ENCODE data around the gene ZNF473.

The ZNF473 gene

DNA sequence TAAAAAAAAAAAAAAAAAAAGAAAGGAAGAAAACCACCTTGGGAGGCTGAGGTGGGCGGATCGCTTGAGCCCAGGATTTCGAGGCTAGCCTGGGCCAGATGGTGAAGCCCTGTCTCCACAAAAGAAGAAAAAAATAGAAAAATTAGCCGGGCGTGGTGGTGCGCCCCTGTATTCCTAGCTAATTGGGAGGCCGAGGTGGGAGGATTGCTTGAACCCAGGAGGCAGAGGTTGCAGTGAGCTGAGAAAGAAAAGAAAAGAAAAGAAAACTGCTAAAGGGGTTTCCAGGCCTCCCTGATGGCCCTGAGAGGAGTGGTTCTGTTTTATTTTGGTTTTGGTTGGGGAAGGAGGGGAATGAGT, 723 bp downstream of the ZNF473 start:
- peak overlapping the region; percentile 84 for H3K27ac ChIP-seq
- CTCF ChIA-PET, result no interaction called here
- POLR2A ChIA-PET (ENCODE audit: low non-redundant PET), result no interaction called here
- TF ChIP-seq, protein P1, sequence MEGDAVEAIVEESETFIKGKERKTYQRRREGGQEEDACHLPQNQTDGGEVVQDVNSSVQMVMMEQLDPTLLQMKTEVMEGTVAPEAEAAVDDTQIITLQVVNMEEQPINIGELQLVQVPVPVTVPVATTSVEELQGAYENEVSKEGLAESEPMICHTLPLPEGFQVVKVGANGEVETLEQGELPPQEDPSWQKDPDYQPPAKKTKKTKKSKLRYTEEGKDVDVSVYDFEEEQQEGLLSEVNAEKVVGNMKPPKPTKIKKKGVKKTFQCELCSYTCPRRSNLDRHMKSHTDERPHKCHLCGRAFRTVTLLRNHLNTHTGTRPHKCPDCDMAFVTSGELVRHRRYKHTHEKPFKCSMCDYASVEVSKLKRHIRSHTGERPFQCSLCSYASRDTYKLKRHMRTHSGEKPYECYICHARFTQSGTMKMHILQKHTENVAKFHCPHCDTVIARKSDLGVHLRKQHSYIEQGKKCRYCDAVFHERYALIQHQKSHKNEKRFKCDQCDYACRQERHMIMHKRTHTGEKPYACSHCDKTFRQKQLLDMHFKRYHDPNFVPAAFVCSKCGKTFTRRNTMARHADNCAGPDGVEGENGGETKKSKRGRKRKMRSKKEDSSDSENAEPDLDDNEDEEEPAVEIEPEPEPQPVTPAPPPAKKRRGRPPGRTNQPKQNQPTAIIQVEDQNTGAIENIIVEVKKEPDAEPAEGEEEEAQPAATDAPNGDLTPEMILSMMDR (conservative IDR thresholded peaks at IDR 0.05; ENCODE audit: low read depth), result no peak
- no peak for DNase-seq (ENCODE audit: low spot score)

DNA sequence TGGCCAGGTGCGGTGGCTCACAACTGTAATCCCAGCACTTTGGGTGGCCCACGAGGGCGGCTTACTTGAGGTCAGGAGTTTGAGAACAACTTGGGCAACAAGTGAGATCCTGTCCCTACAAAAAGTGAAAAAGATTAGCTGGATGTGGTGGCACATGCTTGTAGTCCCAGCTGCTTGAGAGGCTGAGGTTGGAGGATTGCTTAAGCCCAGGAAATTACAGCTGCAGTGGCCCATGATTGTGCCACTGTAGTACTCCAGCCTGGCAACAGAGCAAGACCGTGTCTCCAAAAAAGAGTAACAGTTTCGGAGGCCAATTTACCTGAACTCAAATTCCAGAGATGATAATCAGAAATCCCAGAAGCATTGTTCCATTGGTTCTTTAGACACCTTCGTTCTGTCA, 4.4 kb downstream of the ZNF473 start:
- TF ChIP-seq, protein P1 (conservative IDR thresholded peaks at IDR 0.05; ENCODE audit: low read depth), result no peak
- CTCF ChIA-PET, result no interaction called here
- no peak for DNase-seq (ENCODE audit: low spot score)

DNA sequence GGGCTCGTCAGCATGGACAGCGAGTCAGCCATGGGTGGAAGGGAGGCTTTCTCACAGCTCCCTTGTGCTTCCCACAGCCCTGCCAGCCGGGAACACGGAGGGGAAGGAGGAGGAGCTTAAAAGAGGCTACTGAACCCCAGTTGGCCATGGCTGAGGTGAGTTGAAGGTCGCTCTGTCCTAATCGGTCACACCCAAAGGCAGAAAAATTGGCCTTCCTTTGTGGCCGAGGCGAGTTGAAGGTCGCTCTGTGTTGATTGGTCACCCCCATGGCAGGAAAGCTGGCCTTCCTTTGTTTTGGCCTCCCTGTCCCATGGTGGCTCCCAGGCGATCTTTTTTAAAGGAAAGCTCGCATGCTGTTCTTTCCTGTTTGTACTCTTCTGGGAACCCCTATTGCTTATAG, 5.1 kb downstream of the ZNF473 start:
- CTCF ChIA-PET, result interaction anchor here (0.6 kb wide), 1 partner anchor 40 kb away, joined by 3 read pairs; no protein-coding TSS in a partner anchor
- POLR2A ChIA-PET (ENCODE audit: low non-redundant PET), result no interaction called here
- DNase-seq (ENCODE audit: low spot score), result no peak
- TF ChIP-seq, protein P1 (conservative IDR thresholded peaks at IDR 0.05; ENCODE audit: low read depth), result no peak
- H3K27ac ChIP-seq, result no peak overlapping the region

More for the DNA sequence above, 4.4 kb downstream of the ZNF473 start:
- no peak overlapping the region for H3K27ac ChIP-seq
- POLR2A ChIA-PET (ENCODE audit: low non-redundant PET), result interaction anchor here (0.7 kb wide), 1 partner anchor 13 kb away, joined by 3 read pairs; no protein-coding TSS in a partner anchor

DNA sequence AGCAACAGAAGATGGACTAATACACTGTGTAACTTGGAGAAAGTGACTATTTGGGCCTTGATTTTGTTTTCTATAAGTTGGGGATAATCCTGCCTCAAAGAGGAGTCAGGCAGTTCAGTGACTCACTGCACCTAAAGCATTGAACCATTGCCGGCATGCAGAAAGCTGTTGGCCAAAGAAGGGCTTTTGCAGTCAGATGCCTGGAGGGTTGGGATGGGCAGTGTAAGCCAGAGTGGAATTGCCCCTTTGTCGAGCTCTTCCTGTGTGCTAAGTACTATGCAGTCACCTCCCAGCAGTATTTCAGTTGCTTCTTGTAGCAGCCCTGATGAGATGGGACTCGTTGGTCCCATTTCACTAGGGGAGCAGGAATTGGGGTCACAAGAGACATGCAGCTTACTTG, 11.1 kb downstream of the ZNF473 start:
- peak; percentile 41 for DNase-seq (ENCODE audit: low spot score)
- H3K27ac ChIP-seq, result no peak overlapping the region
- ChIA-PET CTCF (no interaction called here), POLR2A (ENCODE audit: low non-redundant PET) (no interaction called here)
- TF ChIP-seq, protein P1 (conservative IDR thresholded peaks at IDR 0.05; ENCODE audit: low read depth), result no peak

DNA sequence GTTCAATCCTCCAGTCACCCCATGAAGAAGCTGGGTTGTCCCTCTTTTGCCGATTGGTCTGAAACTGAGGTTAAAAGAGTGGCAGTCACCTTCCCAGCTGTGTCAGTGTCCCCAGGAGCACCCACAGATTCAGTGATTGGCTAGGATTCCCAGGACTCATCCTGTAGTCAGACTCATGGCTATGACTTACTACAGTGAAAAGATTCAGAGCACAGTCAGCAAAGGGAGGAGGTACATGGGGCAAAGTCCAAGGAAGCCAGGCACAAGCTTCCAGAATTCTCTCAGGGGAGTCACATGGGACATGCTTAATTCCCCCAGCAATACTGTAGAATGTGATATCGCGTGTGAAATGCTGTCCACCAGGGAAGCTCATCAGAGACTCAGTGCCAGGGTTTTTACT, 14.2 kb downstream of the ZNF473 start:
- ChIA-PET CTCF (no interaction called here), POLR2A (ENCODE audit: low non-redundant PET) (no interaction called here)
- no peak overlapping the region for H3K27ac ChIP-seq
- TF ChIP-seq, protein P1 (conservative IDR thresholded peaks at IDR 0.05; ENCODE audit: low read depth), result no peak
- DNase-seq (ENCODE audit: low spot score), result no peak

DNA sequence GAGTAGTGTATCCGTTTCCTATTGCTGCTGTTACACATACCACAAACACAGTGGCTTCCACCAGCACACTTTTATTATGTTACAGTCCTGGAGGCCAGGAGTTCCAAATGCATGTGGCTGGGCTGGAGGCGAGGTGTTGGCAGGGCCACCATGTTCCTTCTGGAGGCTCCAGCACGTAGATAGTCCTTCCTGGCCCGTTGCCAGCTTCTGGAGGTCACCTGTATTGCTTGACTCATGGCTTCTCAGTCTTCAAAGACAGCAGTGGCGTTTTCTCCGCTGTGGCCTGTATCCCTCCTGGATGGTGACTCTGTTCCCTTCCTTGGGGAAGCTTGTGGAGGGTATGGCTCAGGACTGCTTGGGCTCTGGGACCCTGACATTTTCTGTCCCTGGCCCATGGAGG, 15.2 kb downstream of the ZNF473 start:
- H3K27ac ChIP-seq, result no peak overlapping the region
- no peak for DNase-seq (ENCODE audit: low spot score)
- TF ChIP-seq, protein P1 (conservative IDR thresholded peaks at IDR 0.05; ENCODE audit: low read depth), result no peak
- ChIA-PET CTCF (interaction anchor here (1.1 kb wide), 1 partner anchor 14 kb away, joined by 3 read pairs; no protein-coding TSS in a partner anchor), POLR2A (ENCODE audit: low non-redundant PET) (no interaction called here)
